ENCODE data around the gene NDUFC2.
"Not testable (repeated sequence)": the region's sequence is repeated elsewhere in the genome, so short reads cannot be mapped to it uniquely, and the experiment has no call there.

Gene NDUFC2

GRCh38 chr11:78050964-78051831 is 28.5 kb downstream of the NDUFC2 start:
- DNase-seq, result no peak

- DNase-seq, result no peak
These were observed 30.3 kb downstream of the NDUFC2 start for GRCh38 chr11:78049348-78049747.

DNA sequence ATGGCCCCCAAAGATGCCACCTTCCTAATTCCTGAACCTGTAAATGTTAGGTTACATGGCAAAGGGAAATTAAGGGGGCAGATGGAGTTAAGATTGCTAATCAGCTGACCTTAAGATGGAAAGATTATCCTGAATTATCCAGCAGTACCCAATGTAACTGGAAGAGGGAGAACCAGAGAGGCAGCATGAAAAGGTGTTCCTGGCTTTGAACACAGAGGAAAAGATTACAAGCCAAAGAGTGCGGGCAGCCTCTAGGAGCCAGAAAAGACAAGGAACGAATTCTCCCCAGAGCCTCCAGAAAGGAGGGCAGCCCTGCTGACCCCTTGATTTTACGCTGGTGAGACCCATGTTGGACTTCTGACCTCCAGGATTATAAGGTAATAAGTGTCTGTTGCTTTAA is 31.1 kb downstream of the NDUFC2 start:
- DNase-seq, result no peak

DNA sequence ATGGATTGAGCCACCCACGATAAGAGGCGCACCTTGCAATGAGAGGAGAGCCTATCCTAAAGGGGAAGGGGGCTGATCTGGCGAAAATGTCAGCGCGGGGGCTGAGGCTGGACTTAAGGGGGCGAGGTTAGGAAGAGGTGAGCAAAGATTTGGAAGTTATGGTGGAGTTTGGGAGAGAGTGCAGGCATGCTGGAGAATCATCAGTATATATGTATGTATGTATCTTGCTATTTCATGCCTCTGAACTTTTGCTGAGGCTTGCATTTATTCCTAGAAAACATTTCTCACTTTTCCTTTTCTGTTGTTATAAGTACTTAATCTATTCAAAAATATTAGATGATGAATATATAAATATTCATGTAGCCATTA is 33.2 kb downstream of the NDUFC2 start:
- DNase-seq, result no peak

GRCh38 chr11:78045851-78046485 is 33.7 kb downstream of the NDUFC2 start:
- DNase-seq, result peak; percentile 92

DNA sequence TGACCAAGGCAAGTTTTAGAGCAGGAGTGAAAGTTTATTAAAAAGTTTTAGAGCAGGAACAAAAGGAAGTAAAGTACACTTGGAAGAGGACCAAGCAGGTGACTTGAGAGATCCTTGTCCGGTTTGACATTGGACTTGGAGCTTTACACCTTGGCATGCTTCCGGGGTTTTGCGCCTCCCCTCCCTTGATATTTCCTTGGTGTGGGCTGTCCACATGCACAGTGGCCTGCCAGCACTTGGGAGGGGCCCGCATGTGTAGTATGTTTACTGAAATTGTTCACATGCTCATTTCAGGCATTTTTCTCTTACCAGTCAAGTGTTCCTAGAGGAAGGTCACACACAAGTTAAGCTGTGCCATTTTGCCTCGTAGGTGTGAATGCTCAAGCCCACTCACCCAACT is 35.0 kb downstream of the NDUFC2 start:
- no peak for DNase-seq

- no peak for DNase-seq
These were observed 37.7 kb downstream of the NDUFC2 start for GRCh38 chr11:78041843-78042440.

DNA sequence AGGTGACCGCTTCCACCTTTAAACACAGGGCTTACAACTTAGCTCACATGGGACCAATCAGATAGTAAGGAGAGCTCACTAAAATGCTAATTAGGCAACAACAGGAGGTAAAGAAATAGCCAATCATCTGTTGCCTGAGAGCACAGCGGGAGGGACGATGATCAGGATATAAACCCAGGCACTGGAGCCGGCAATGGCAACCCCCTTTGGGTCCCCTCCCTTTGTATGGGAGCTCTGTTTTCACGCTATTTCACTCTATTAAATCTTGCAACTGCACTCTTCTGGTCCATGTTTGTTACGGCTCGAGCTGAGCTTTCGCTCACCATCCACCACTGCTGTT is 38.3 kb downstream of the NDUFC2 start:
- not testable (repeated sequence) for DNase-seq

GRCh38 chr11:78040691-78041379 is 38.8 kb downstream of the NDUFC2 start:
- no peak for DNase-seq

- peak; percentile 57 for DNase-seq
These were observed 39.6 kb downstream of the NDUFC2 start for GRCh38 chr11:78039919-78040671.

GRCh38 chr11:78039391-78039918 is 40.2 kb downstream of the NDUFC2 start:
- no peak for DNase-seq

DNA sequence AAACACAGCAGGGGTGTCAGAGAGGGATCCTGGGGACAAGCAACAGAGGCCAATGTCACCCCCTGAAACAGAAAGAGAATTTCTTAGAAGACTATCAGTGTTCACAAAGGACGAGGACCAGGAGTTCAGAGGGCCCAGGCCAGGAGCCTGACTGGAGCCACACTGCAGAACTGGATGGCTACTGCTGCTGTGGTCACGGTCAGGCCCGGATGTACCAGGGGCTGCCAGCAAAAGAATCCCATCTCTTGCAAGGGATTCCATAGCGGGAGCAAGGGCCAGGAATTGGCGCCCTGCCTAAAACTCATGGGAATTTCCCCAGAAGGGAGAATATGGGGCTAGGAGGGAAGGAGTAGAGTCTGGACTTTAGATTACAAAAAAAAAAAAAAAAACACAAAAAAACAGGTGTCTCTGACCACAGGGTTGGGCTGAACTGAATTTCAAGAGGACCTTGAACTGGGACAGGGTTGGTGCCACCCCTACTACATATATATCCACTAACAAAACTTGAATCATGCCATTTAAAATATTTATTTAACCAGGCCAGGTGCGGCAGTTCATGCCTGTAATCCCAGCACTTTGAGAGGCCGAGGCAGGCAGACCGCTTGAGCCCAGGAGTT is 40.9 kb downstream of the NDUFC2 start:
- DNase-seq, result no peak

- no peak for DNase-seq
These were observed 41.6 kb downstream of the NDUFC2 start for GRCh38 chr11:78037825-78038620.

DNA sequence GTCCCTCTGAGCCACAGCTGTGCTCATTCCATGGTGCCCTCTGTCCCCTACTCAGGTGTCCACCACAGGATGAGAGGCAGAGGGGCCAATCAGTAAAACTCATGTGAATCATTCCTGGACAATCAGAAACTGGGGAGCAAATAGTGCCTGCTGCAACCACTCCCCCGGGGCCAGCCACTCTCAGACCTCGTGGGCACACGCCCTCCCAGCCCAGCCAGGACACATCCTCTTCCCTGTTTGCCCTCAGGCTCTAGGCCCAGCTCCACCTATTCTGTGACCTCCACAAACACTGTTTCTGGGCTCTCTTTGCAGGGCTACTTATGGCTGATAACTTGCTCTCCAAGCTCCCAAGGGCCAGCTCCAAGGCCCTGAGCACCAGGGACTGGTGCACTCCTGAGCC is 42.6 kb downstream of the NDUFC2 start:
- DNase-seq, result no peak

DNA sequence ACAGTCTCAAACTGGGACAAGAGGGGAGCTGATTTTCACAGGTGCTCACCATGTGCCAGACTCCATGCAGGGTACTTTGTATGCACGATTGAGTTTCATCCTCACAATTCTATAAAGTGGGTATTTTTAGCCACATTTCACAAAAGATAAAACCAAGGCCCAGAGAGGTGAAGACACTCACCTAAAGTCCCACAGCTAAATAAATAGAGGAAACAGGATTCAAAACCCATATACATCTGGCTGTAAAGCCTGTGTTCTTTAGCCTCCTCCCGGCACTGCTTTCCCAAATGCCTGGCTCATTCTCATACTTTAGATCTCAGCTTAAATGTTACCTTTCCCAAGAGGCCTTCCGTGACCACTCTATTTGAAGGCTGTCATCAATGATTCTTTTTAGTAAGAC is 43.3 kb downstream of the NDUFC2 start:
- no peak for DNase-seq

DNA sequence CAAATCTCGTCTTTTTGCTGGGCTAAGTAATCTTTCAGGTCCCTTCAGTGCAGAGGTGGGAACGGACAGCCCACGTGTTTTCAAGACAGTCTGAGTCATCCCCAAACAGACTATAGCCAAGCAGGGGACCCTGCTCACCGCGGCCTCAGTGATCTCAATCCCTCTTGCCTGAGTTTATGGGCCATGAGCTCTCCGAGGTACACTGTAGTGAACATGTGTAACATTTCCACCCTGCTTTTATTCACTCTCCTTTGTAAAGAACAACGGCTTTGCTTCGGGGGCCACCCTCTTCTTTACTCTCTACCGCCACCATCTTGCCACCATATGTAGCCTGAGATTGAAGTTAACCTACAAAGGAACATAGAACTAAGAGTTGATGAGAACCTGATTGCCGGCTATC is 45.0 kb downstream of the NDUFC2 start:
- DNase-seq, result no peak

- no peak for DNase-seq
These were observed 46.6 kb downstream of the NDUFC2 start for GRCh38 chr11:78033040-78033439.

GRCh38 chr11:78032090-78032489 is 47.6 kb downstream of the NDUFC2 start:
- no peak for DNase-seq

- no peak for DNase-seq
These were observed 48.0 kb downstream of the NDUFC2 start for GRCh38 chr11:78031629-78032028.

GRCh38 chr11:78030429-78031325 is 49.0 kb downstream of the NDUFC2 start:
- DNase-seq, result peak; percentile 90

All from eye (tissue), 1 donor.